Omental fat pad (tissue), 4 donors: ENCODE data around the gene ARGFX. TPM values are rescaled to one million over a fixed set of nuclear protein-coding genes. Genes with fewer than 3 reads are reported as not detected.

ENCODE experiments used
- ATAC-seq: fragments of 150-250 bp; one replicate; pipeline ENCODE4 v1.9.1; 2016; ENCODE audit warnings: mild to moderate bottlenecking, moderate library complexity; ENCODE audit not compliant: low FRiP score
- DNase-seq: peaks from one replicate; pipeline ENCODE4 v3.0.0-alpha.2; 2019; ENCODE audit warnings: low spot score
- total RNA-seq, 4 donors: library from RNA; depleted of rRNA; stranded (reverse); fragments of >200 nt; gene quantifications; one replicate each; pipeline ENCODE4 v1.1.0, GENCODE V29; 2016
- TF ChIP-seq, protein P1 (sequence below), 3 donors: fragments of 450-650 bp; IDR thresholded peaks; one replicate each; pipeline ENCODE4 v1.5.1; 2016 to 2017; ENCODE audit warnings: antibody characterized with exemption in 3 of 3, mild to moderate bottlenecking in 3 of 3, moderate library complexity in 2 of 3

Gene ARGFX
- total RNA-seq, 4 donors from 2014 or later = not detected

DNA sequence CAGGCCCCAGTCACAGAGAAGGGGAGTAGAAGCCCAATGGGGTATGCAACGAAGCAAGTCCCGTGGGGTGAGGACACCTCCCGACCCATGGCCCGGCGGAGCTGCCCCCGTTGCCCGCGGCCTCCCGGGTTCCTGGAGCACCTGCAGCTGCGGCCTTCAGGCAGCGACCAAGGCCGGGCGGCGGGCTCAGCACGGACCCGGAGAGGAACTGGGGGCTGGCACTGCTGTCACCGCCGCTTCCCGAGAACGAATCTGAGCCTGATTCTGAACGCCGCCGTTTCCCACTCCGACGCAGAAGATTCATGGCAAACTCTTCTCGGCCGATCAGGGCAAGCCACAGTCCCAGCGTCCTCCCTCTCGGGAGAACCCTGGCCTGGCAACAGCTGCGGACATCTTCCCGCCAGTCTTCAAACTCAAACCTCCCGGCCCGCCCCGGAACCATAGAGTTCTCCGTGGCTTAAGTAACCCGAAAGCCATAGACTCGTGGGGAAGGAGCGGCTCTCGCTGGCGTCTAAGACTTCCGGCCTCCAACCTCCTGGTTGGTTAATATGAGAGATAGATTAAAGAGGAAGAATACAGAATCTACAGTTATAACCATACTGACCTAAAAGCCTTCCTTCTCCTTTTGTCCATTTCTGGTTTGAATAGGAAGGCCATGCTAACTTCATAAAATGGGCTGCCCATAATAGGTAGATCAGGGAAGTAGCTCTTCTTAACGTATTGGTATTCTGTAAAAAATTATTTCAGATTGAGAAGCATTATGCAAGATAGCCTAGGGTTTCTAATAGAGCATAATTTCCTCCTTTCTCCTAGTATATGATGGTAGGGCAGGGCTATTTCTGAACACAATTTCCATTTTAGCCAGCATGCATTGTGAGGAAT, 21.9 kb upstream of the ARGFX start, which contains the start of gene POLQ:
Gene POLQ (minus strand): TSS at position 415 of the 882 bp plus-strand sequence. CDS start 111 bp downstream, at position 304.
- peak; percentile 57 for DNase-seq
- TF ChIP-seq, protein P1, sequence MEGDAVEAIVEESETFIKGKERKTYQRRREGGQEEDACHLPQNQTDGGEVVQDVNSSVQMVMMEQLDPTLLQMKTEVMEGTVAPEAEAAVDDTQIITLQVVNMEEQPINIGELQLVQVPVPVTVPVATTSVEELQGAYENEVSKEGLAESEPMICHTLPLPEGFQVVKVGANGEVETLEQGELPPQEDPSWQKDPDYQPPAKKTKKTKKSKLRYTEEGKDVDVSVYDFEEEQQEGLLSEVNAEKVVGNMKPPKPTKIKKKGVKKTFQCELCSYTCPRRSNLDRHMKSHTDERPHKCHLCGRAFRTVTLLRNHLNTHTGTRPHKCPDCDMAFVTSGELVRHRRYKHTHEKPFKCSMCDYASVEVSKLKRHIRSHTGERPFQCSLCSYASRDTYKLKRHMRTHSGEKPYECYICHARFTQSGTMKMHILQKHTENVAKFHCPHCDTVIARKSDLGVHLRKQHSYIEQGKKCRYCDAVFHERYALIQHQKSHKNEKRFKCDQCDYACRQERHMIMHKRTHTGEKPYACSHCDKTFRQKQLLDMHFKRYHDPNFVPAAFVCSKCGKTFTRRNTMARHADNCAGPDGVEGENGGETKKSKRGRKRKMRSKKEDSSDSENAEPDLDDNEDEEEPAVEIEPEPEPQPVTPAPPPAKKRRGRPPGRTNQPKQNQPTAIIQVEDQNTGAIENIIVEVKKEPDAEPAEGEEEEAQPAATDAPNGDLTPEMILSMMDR (IDR thresholded peaks at IDR 0.05) = no peak
- ATAC-seq = peak; percentile 98

GRCh38 chr3:121552379-121552778, 15.4 kb upstream of the ARGFX start:
- ATAC-seq (no peak), DNase-seq (no peak)
- TF ChIP-seq, protein P1 (IDR thresholded peaks at IDR 0.05) = no peak

GRCh38 chr3:121552797-121553196, 15.0 kb upstream of the ARGFX start:
- ATAC-seq = no peak
- TF ChIP-seq, protein P1 (IDR thresholded peaks at IDR 0.05) = no peak
- no peak for DNase-seq

- no peak for ATAC-seq
- TF ChIP-seq, protein P1 (IDR thresholded peaks at IDR 0.05) = no peak
- no peak for DNase-seq
Observed at GRCh38 chr3:121557426-121557934, 10.3 kb upstream of the ARGFX start.

- ATAC-seq (no peak), DNase-seq (no peak)
- TF ChIP-seq, protein P1 (IDR thresholded peaks at IDR 0.05) = no peak
Observed at GRCh38 chr3:121562148-121562547, 5.6 kb upstream of the ARGFX start.

GRCh38 chr3:121566773-121567172, 976 bp upstream of the ARGFX start:
- TF ChIP-seq, protein P1 (IDR thresholded peaks at IDR 0.05) = no peak
- DNase-seq (no peak), ATAC-seq (no peak)
